SJCRH30 (cell line): Measurements from ENCODE around the gene KLRD1. TPM values are rescaled to one million over a fixed set of nuclear protein-coding genes. Genes with fewer than 3 reads are reported as not detected.
"Not testable (repeated sequence)": the region's sequence is repeated elsewhere in the genome, so short reads cannot be mapped to it uniquely, and the experiment has no call there.

Experiments used
- DNase-seq, 2 experiments: peaks; one replicate each; pipeline ENCODE4 v3.0.0-alpha.2; 2015 to 2020
- H3K27ac ChIP-seq: fragments of 250-450 bp; sonication (Bioruptor Pico); 2 replicates; pipeline ENCODE4 v1.5.1; 2020; ENCODE audit warnings: mild to moderate bottlenecking, moderate library complexity
- H3K27me3 ChIP-seq: fragments of 250-450 bp; sonication (Bioruptor Pico); 2 replicates; pipeline ENCODE4 v1.5.1; 2020; ENCODE audit warnings: mild to moderate bottlenecking, moderate library complexity
- H3K36me3 ChIP-seq: fragments of 250-450 bp; sonication (Bioruptor Pico); 2 replicates; pipeline ENCODE4 v1.5.1; 2020; ENCODE audit warnings: mild to moderate bottlenecking, moderate library complexity
- H3K4me1 ChIP-seq: fragments of 250-450 bp; sonication (Bioruptor Pico); 2 replicates; pipeline ENCODE4 v1.5.1; 2020; ENCODE audit warnings: mild to moderate bottlenecking, moderate library complexity
- H3K4me3 ChIP-seq: fragments of 250-450 bp; sonication (Bioruptor Pico); 2 replicates; pipeline ENCODE4 v1.5.1; 2020; ENCODE audit warnings: mild to moderate bottlenecking, moderate library complexity
- H3K9me3 ChIP-seq: fragments of 250-450 bp; sonication (Bioruptor Pico); replicated peaks from 2 replicates; pipeline ENCODE4 v1.5.1; 2020; ENCODE audit warnings: mild to moderate bottlenecking, moderate library complexity
- total RNA-seq: library from RNA; depleted of rRNA; stranded (reverse); fragments of >200 nt; shearing (Covaris generic); gene quantifications from 2 replicates; pipeline ENCODE4 v1.2.3, GENCODE V29; 2014; rRNA removed

KLRD1 gene
- total RNA-seq, 1 experiment from 2014 or later = 0.32 TPM

GRCh38 chr12:10369557-10370415 is 62.1 kb downstream of the KLRD1 start:
- H3K4me1 ChIP-seq = 0 out of 2 replicates have a peak, but pooled peaks cover 4% of the 10 kb centered on the region
- no peaks in the 10 kb centered on the region for H3K27me3 ChIP-seq
- DNase-seq = no peak
- H3K36me3 ChIP-seq = no peaks in the 10 kb centered on the region
- no peak overlapping the region for H3K4me3 ChIP-seq
- no peaks in the 10 kb centered on the region for H3K9me3 ChIP-seq
- H3K27ac ChIP-seq = no peak overlapping the region

DNA sequence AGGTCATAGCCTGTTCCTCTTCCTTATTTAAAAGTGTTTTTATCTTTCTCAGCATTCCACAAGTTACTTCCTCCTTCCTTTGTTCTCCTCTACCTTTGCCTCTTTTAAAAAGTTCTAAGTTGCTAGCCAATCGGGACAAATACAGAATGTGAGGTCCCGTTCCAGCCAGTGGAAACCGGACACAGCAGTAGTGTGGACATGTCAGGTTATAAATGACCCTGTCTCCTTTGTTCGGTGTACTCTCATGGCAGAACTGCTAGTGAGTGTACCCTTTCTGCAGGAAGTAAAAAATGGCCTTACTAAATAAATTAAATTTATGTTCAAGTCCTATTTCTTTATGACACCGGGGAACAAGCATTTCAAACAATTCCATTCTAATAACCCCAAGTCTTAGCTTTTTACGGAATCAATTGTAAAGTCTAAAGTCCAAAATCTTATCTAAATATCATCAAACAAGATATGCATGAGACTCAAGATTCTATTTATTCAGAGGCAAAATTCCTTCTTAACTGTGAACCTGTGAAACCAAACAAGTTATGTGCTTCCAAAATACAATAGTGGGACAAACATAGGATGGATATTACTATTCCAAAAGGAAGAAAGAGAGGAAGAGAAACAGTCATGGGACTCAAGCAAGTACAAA is 64.3 kb downstream of the KLRD1 start:
- not testable (repeated sequence) for H3K4me3 ChIP-seq, H3K36me3 ChIP-seq, H3K4me1 ChIP-seq, H3K27ac ChIP-seq, DNase-seq, H3K9me3 ChIP-seq, H3K27me3 ChIP-seq

- Histone ChIP-seq H3K36me3 (no peaks in the 10 kb centered on the region), H3K4me3 (no peak overlapping the region), H3K4me1 (no peaks in the 10 kb centered on the region), H3K27me3 (no peaks in the 10 kb centered on the region), H3K27ac (no peak overlapping the region), H3K9me3 (no peaks in the 10 kb centered on the region)
- no peak for DNase-seq
Observed at GRCh38 chr12:10372559-10372958, 64.9 kb downstream of the KLRD1 start.

- DNase-seq = no peak
- Histone ChIP-seq H3K9me3 (no peaks in the 10 kb centered on the region), H3K4me1 (no peaks in the 10 kb centered on the region), H3K36me3 (no peaks in the 10 kb centered on the region), H3K27ac (no peak overlapping the region), H3K4me3 (no peak overlapping the region), H3K27me3 (no peaks in the 10 kb centered on the region)
Observed at GRCh38 chr12:10374624-10375018, 67.0 kb downstream of the KLRD1 start.

GRCh38 chr12:10378737-10379136 is 71.1 kb downstream of the KLRD1 start:
- H3K4me3 ChIP-seq, H3K27me3 ChIP-seq, H3K4me1 ChIP-seq, DNase-seq, H3K27ac ChIP-seq, H3K36me3 ChIP-seq, H3K9me3 ChIP-seq: not testable (repeated sequence)

Other genes starting within 250 kb of the KLRD1 start
- not detected in 2 replicates for gene CLEC1A, start 208.9 kb upstream of the KLRD1 start, total RNA-seq
- not detected in 2 replicates for gene CLEC7A, start 177.7 kb upstream of the KLRD1 start, total RNA-seq
- not detected in 2 replicates for gene OLR1, start 135.7 kb upstream of the KLRD1 start, total RNA-seq
- gene TMEM52B, start 128.8 kb upstream of the KLRD1 start, total RNA-seq = not detected in 2 replicates
- gene GABARAPL1, start 95.0 kb upstream of the KLRD1 start, total RNA-seq = 35.0 and 36.8 TPM in 2 replicates
- gene KLRK1, start 82.2 kb downstream of the KLRD1 start, total RNA-seq = not detected in 2 replicates
- gene KLRC4, start 101.9 kb downstream of the KLRD1 start, total RNA-seq = not detected in 2 replicates
- gene KLRC3, start 112.7 kb downstream of the KLRD1 start, total RNA-seq = not detected in 2 replicates
- gene KLRC2, start 128.1 kb downstream of the KLRD1 start, total RNA-seq = not detected in 2 replicates
- gene KLRC1, start 145.5 kb downstream of the KLRD1 start, total RNA-seq = not detected in 2 replicates
- gene EIF2S3B, start 198.0 kb downstream of the KLRD1 start, total RNA-seq = 12.9 and 13.7 TPM in 2 replicates